Endothelial cell of umbilical vein (primary cell): ENCODE data around the gene SELL. TPM values are rescaled to one million over a fixed set of nuclear protein-coding genes. Genes with fewer than 3 reads are reported as not detected.

Source experiments
- BruUV-seq: library from RNA; stranded (reverse); fragments of 400-500 nt; replicated peaks from 2 replicates; lab custom pipeline; 2021; lab: Mats Ljungman, UMichigan
- CTCF ChIA-PET: fragments of 300-600, 350-600 bp; sonication (Branson Sonifier 250); formaldehyde crosslinking; loops from one replicate; lab custom pipeline; 2021; ENCODE audit warnings: antibody characterized with exemption, inconsistent platforms; lab: Charles Lee
- POLR2A ChIA-PET: fragments of 300-600, 350-600 bp; sonication (Branson Sonifier 250); formaldehyde crosslinking; loops from one replicate; lab custom pipeline; 2021; ENCODE audit warnings: antibody characterized with exemption, inconsistent platforms; lab: Charles Lee
- DNase-seq: peaks from one replicate; pipeline ENCODE4 v3.0.0-alpha.2; 2011; ENCODE audit warnings: low read depth, low spot score
- FAIRE-seq: peaks from 2 replicates; lab custom pipeline; 2011; peaks lifted over from hg19 to GRCh38; lab: Jason Lieb, UNC
- H2AFZ ChIP-seq: 2 replicates; pipeline ENCODE4 v1.6.0; 2012; ENCODE audit warnings: low read depth, low read length, control low read depth, inconsistent platforms
- H3K27ac ChIP-seq: 2 replicates; pipeline ENCODE4 v1.5.1; 2011; ENCODE audit warnings: low read depth, mild to moderate bottlenecking, control low read depth, low read length, moderate library complexity; ENCODE audit not compliant: insufficient read depth
- H3K27me3 ChIP-seq, 2 experiments: 2 replicates each; pipeline versions ENCODE4 v1.6.0 to v1.6.1; 2011; ENCODE audit warnings: low read length in 2 of 2, mixed read lengths in 1 of 2; ENCODE audit not compliant: control insufficient read depth in 2 of 2, insufficient read depth in 2 of 2
- H3K36me3 ChIP-seq, 2 experiments: 2 replicates in 1 of 2; 3 replicates in 1 of 2; pipeline ENCODE4 v1.5.1; 2011; ENCODE audit warnings: low read length in 2 of 2, mild to moderate bottlenecking in 1 of 2, moderate library complexity in 1 of 2; ENCODE audit not compliant: control insufficient read depth in 2 of 2, insufficient read depth in 2 of 2; ENCODE audit errors: extremely low read depth in 1 of 2
- H3K4me1 ChIP-seq: 3 replicates; pipeline ENCODE4 v1.5.1; 2011; ENCODE audit warnings: mild to moderate bottlenecking, low read length; ENCODE audit not compliant: control insufficient read depth, insufficient read depth; ENCODE audit errors: extremely low read depth
- H3K4me2 ChIP-seq: 2 replicates; pipeline ENCODE4 v1.6.1; 2011; ENCODE audit warnings: low read length, control low read depth, mixed read lengths; ENCODE audit not compliant: insufficient read depth
- H3K4me3 ChIP-seq, 3 experiments: fragments of 200-600 bp in 1 of 3; sonication (generic), shearing (Covaris generic) in 1 of 3; replicated peaks in 1 of 3; 2 replicates each; pipeline ENCODE4 v1.5.1; 2011 to 2016; ENCODE audit warnings: control low read depth in 3 of 3, low read length in 3 of 3, mild to moderate bottlenecking in 2 of 3, inconsistent platforms in 1 of 3, low read depth in 1 of 3, moderate library complexity in 1 of 3; ENCODE audit not compliant: insufficient read depth in 1 of 3
- H3K79me2 ChIP-seq: 2 replicates; pipeline ENCODE4 v1.6.0; 2012; ENCODE audit warnings: low read length, inconsistent platforms; ENCODE audit not compliant: control insufficient read depth, insufficient read depth
- H3K9ac ChIP-seq: replicated peaks from 2 replicates; pipeline ENCODE3; 2011; ENCODE audit warnings: low read length, control low read depth; ENCODE audit not compliant: insufficient read depth; ENCODE audit errors: extremely low read depth
- H3K9me1 ChIP-seq: replicated peaks from 3 replicates; pipeline ENCODE4 v1.6.0; 2011; ENCODE audit warnings: mild to moderate bottlenecking, low read length; ENCODE audit not compliant: control insufficient read depth, insufficient read depth; ENCODE audit errors: extremely low read depth
- H3K9me3 ChIP-seq: replicated peaks from 2 replicates; pipeline ENCODE4 v1.5.1; 2012; ENCODE audit warnings: low read length, inconsistent platforms; ENCODE audit not compliant: control insufficient read depth, insufficient read depth
- H4K20me1 ChIP-seq: replicated peaks from 2 replicates; pipeline ENCODE3; 2011; ENCODE audit warnings: mild to moderate bottlenecking, low read length; ENCODE audit not compliant: control insufficient read depth, insufficient read depth; ENCODE audit errors: extremely low read depth
- CTCF ChIP-seq, 2 donors: IDR thresholded peaks; 1 replicate in 1 of 2; 2 replicates in 1 of 2; pipeline ENCODE4 v1.5.1; 2011; ENCODE audit warnings: low read length in 2 of 2, mild to moderate bottlenecking in 2 of 2, moderate library complexity in 2 of 2, control low read depth in 1 of 2, inconsistent platforms in 1 of 2, low read depth in 1 of 2; ENCODE audit not compliant: insufficient read depth in 1 of 2; ENCODE audit errors: extremely low read depth in 1 of 2
- EZH2 ChIP-seq: IDR thresholded peaks from 2 replicates; pipeline ENCODE4 v1.6.1; 2012; ENCODE audit warnings: borderline replicate concordance, low read depth, mild to moderate bottlenecking, moderate library complexity, low read length, inconsistent platforms; ENCODE audit not compliant: severe bottlenecking
- FOS ChIP-seq: IDR thresholded peaks from 2 replicates; pipeline ENCODE4 v1.6.1; 2011; ENCODE audit warnings: mild to moderate bottlenecking, low read length, moderate library complexity, borderline replicate concordance; ENCODE audit not compliant: insufficient read depth
- JUN ChIP-seq: IDR thresholded peaks from 2 replicates; pipeline ENCODE4 v1.6.1; 2011; ENCODE audit warnings: borderline replicate concordance, low read depth; ENCODE audit not compliant: insufficient read length, insufficient read depth
- MAX ChIP-seq: IDR thresholded peaks from 2 replicates; pipeline ENCODE4 v1.6.1; 2011; ENCODE audit not compliant: insufficient read depth, insufficient read length
- MYC ChIP-seq: IDR thresholded peaks from one replicate; pipeline ENCODE4 v1.6.1; 2011; ENCODE audit warnings: mild to moderate bottlenecking, low read depth, low read length
- POLR2A ChIP-seq: IDR thresholded peaks from 2 replicates; pipeline ENCODE4 v1.6.1; 2012; ENCODE audit warnings: low read depth, mild to moderate bottlenecking, control low read depth, low read length
- POLR2AphosphoS5 ChIP-seq: IDR thresholded peaks from 2 replicates; pipeline ENCODE4 v1.6.1; 2012; ENCODE audit warnings: low read depth, mild to moderate bottlenecking, control low read depth, low read length, moderate library complexity; ENCODE audit not compliant: insufficient read depth
- dilution Hi-C: fragments of 300-500 bp; cut with MboI; formaldehyde crosslinking; loops from one replicate; pipeline ENCODE4 v1.15.0; 2019; ENCODE audit warnings: low sequenced_read_pairs; ENCODE audit not compliant: extremely low pct_ligation_motif_present
- intact Hi-C: fragments of 100-400 bp; cut with micrococcal nuclease; formaldehyde crosslinking; loops from one replicate; pipeline ENCODE4 v1.10.0; 2022
- polyA plus RNA-seq, 4 experiments: library from polyadenylated mRNA; depleted of rRNA in 3 of 4; stranded (reverse) in 3 of 4; unstranded in 1 of 4; fragments of >200 nt; gene quantifications; 2 replicates each; pipeline versions ENCODE4 v1.2.1 to v1.2.3, GENCODE V29; 2011 to 2012; ENCODE audit warnings: missing spikeins in 1 of 4
- total RNA-seq: library from RNA; stranded (reverse); gene quantifications from 2 replicates; pipeline ENCODE4 v1.2.3, GENCODE V29; 2021

SELL gene
- total and polyA plus RNA-seq, 2 donors (not counting 3 experiments of a cell fraction or from before 2014, with no cell fraction given): 0.68 to 1.8 TPM

GRCh38 chr1:169745015-169745861 lies 33.8 kb upstream of the SELL start:
- Histone ChIP-seq H3K9ac (no peak overlapping the region), H3K27ac (no peak overlapping the region), H3K4me3 (no peak overlapping the region), H3K9me1 (no peaks in the 10 kb centered on the region), H3K4me1 (peaks cover 15% of the 10 kb centered on the region), H3K79me2 (no peaks in the 10 kb centered on the region), H3K9me3 (no peaks in the 10 kb centered on the region), H3K4me2 (no peak overlapping the region), H3K36me3 (no peaks in the 10 kb centered on the region), H4K20me1 (no peaks in the 10 kb centered on the region), H2AFZ (no peak overlapping the region), H3K27me3 (no peaks in the 10 kb centered on the region)
- dilution Hi-C loops: no loop called here
- FAIRE-seq (peak; percentile 69), DNase-seq (peak; percentile 85)
- intact Hi-C loops: no loop called here
- no TSS peak for BruUV-seq
- TF ChIP-seq POLR2AphosphoS5: no peak
- TF ChIP-seq CTCF (IDR thresholded peaks at IDR 0.05; ENCODE audit: extremely low read depth in 1 of 2, insufficient read depth in 1 of 2, low read depth in 1 of 2, low read length in 2 of 2): no peak
- TF ChIP-seq JUN: peak; percentile 12
- peak; percentile 20 for TF ChIP-seq FOS
- TF ChIP-seq MYC: no peak
- TF ChIP-seq MAX: no peak
- no peak for TF ChIP-seq EZH2
- TF ChIP-seq POLR2A: no peak
- ChIA-PET POLR2A (no interaction called here), CTCF (interaction anchor here (1.0 to 1.7 kb wide), 5 partner anchors 25 to 159 kb away, joined by 3 to 4 read pairs (median 3); partner anchors contain the start of genes F5 and METTL18)
